Activated CD4-positive, alpha-beta T cell treated with anti-CD3 and anti-CD28 coated beads for 36 hours (primary cell): ENCODE measurements around the gene PADI6. TPM values are rescaled to one million over a fixed set of nuclear protein-coding genes. Genes with fewer than 3 reads are reported as not detected.
A peak's percentile ranks its signal among the peaks of the same experiment; 100 is the strongest.
"Not testable (repeated sequence)": the region's sequence is repeated elsewhere in the genome, so short reads cannot be mapped to it uniquely, and the experiment has no call there.

ENCODE experiments used
- ATAC-seq: fragments of 200-7000 bp; cut with Tn5 transposase; one replicate; pipeline ENCODE4 v1.10.0; 2021; ENCODE audit warnings: mild to moderate bottlenecking, moderate library complexity
- CTCF ChIA-PET: fragments of 350-600 bp; sonication (Branson Sonifier 250); formaldehyde crosslinking; loops from one replicate; lab custom pipeline; 2021; ENCODE audit warnings: antibody characterized with exemption; lab: Charles Lee
- POLR2A ChIA-PET: fragments of 350-600 bp; sonication (Branson Sonifier 250); formaldehyde crosslinking; loops from one replicate; lab custom pipeline; 2021; ENCODE audit warnings: antibody characterized with exemption, inconsistent platforms; lab: Charles Lee
- DNase-seq: peaks from one replicate; pipeline ENCODE4 v3.0.0-alpha.2; 2020
- H3K27ac Mint-ChIP-seq: one replicate; pipeline ENCODE4 v1.8.0; 2021; ENCODE audit warnings: mixed read lengths
- H3K27me3 Mint-ChIP-seq: one replicate; pipeline ENCODE4 v1.8.0; 2021; ENCODE audit warnings: mixed read lengths
- H3K36me3 Mint-ChIP-seq: one replicate; pipeline ENCODE4 v1.8.0; 2021; ENCODE audit warnings: low read depth, mixed read lengths
- H3K4me1 Mint-ChIP-seq: one replicate; pipeline ENCODE4 v1.8.0; 2021; ENCODE audit warnings: mixed read lengths
- H3K4me3 Mint-ChIP-seq: one replicate; pipeline ENCODE4 v1.8.0; 2021; ENCODE audit warnings: mild to moderate bottlenecking, moderate library complexity, mixed read lengths
- H3K9me3 Mint-ChIP-seq: one replicate; pipeline ENCODE4 v1.8.0; 2021; ENCODE audit warnings: low read depth, mixed read lengths
- intact Hi-C, 2 experiments: fragments of 100-400 bp; cut with DNase I in 1 of 2; cut with micrococcal nuclease in 1 of 2; formaldehyde crosslinking; loops; one replicate each; pipeline versions ENCODE4 v1.14.2 to v1.15.1; 2022 to 2024; cut with DNase I, micrococcal nuclease
- total RNA-seq, 2 experiments: library from RNA; stranded (reverse); gene quantifications; one replicate each; pipeline ENCODE4 v1.2.3, GENCODE V29; 2021

Gene PADI6
- total RNA-seq, 2 experiments from 2014 or later = not detected

- H3K4me1 Mint-ChIP-seq, POLR2A ChIA-PET, H3K27ac Mint-ChIP-seq, ATAC-seq, intact Hi-C loops, H3K27me3 Mint-ChIP-seq, H3K9me3 Mint-ChIP-seq, DNase-seq, H3K4me3 Mint-ChIP-seq: not testable (repeated sequence)
- CTCF ChIA-PET = interaction anchor here (0.8 to 1.0 kb wide), 2 partner anchors 347 to 1467 kb away, joined by 3 read pairs; no protein-coding TSS in a partner anchor
- H3K36me3 Mint-ChIP-seq = peaks cover 42% of the 10 kb centered on the region
These were observed 34.9 kb downstream of the PADI6 start for GRCh38 chr1:17406760-17407475.

GRCh38 chr1:17407786-17408514 lies 36.0 kb downstream of the PADI6 start:
- H3K4me1 Mint-ChIP-seq, ATAC-seq, H3K27me3 Mint-ChIP-seq, DNase-seq, H3K4me3 Mint-ChIP-seq, POLR2A ChIA-PET, H3K9me3 Mint-ChIP-seq, intact Hi-C loops, H3K27ac Mint-ChIP-seq: not testable (repeated sequence)
- CTCF ChIA-PET = interaction anchor here (0.6 kb wide), 1 partner anchor 45 kb away, joined by 3 read pairs; no protein-coding TSS in a partner anchor
- peaks cover 47% of the 10 kb centered on the region for H3K36me3 Mint-ChIP-seq

- DNase-seq (no peak), ATAC-seq (no peak)
- peaks cover 54% of the 10 kb centered on the region for H3K36me3 Mint-ChIP-seq
- intact Hi-C loops = no loop called here
- ChIA-PET POLR2A (no interaction called here), CTCF (no interaction called here)
- no peak overlapping the region for H3K4me3 Mint-ChIP-seq
- H3K27ac Mint-ChIP-seq = no peak overlapping the region
- no peaks in the 10 kb centered on the region for H3K9me3 Mint-ChIP-seq
- H3K27me3 Mint-ChIP-seq = no peaks in the 10 kb centered on the region
- H3K4me1 Mint-ChIP-seq = no peaks in the 10 kb centered on the region
These were observed 37.4 kb downstream of the PADI6 start for GRCh38 chr1:17409391-17409811.

- H3K9me3 Mint-ChIP-seq = no peaks in the 10 kb centered on the region
- POLR2A ChIA-PET = no interaction called here
- intact Hi-C loops = no loop called here
- DNase-seq (no peak), ATAC-seq (no peak)
- no peak overlapping the region for H3K4me3 Mint-ChIP-seq
- CTCF ChIA-PET = no interaction called here
- no peaks in the 10 kb centered on the region for H3K27me3 Mint-ChIP-seq
- no peaks in the 10 kb centered on the region for H3K4me1 Mint-ChIP-seq
- peaks cover 75% of the 10 kb centered on the region for H3K36me3 Mint-ChIP-seq
- H3K27ac Mint-ChIP-seq = no peak overlapping the region
These were observed 40.3 kb downstream of the PADI6 start for GRCh38 chr1:17412093-17412870.

- no peaks in the 10 kb centered on the region for H3K9me3 Mint-ChIP-seq
- no peaks in the 10 kb centered on the region for H3K4me1 Mint-ChIP-seq
- ChIA-PET CTCF (no interaction called here), POLR2A (no interaction called here)
- ATAC-seq = no peak
- peaks cover 77% of the 10 kb centered on the region for H3K36me3 Mint-ChIP-seq
- no peak for DNase-seq
- H3K27ac Mint-ChIP-seq = no peak overlapping the region
- H3K4me3 Mint-ChIP-seq = no peak overlapping the region
- intact Hi-C loops = no loop called here
- H3K27me3 Mint-ChIP-seq = no peaks in the 10 kb centered on the region
These were observed 42.0 kb downstream of the PADI6 start for GRCh38 chr1:17414022-17414421.

- POLR2A ChIA-PET = no interaction called here
- intact Hi-C loops = no loop called here
These were observed 44.4 kb downstream of the PADI6 start for GRCh38 chr1:17416389-17416788.

GRCh38 chr1:17419626-17420328 lies 47.8 kb downstream of the PADI6 start:
- Mint-ChIP-seq H3K4me1 (no peaks in the 10 kb centered on the region), H3K4me3 (no peak overlapping the region), H3K27ac (no peak overlapping the region), H3K9me3 (no peaks in the 10 kb centered on the region), H3K36me3 (peaks cover 80% of the 10 kb centered on the region), H3K27me3 (no peaks in the 10 kb centered on the region)
- peak; percentile 80 for DNase-seq
- ChIA-PET POLR2A (no interaction called here), CTCF (interaction anchor here (0.6 to 1.2 kb wide), 4 partner anchors 20 to 186 kb away, joined by 3 read pairs; partner anchors contain the start of gene RCC2)
- intact Hi-C loops = loop anchor here (1.0 to 10.0 kb wide), 4 partner anchors 20 to 187 kb away; partner anchors contain the start of gene RCC2 (in 1 of the 2)
- ATAC-seq = peak; percentile 88

More at GRCh38 chr1:17416389-17416788, 44.4 kb downstream of the PADI6 start:
- H3K4me1 Mint-ChIP-seq = no peaks in the 10 kb centered on the region
- no peak overlapping the region for H3K27ac Mint-ChIP-seq
- CTCF ChIA-PET = no interaction called here
- H3K36me3 Mint-ChIP-seq = peaks cover 75% of the 10 kb centered on the region
- no peak for DNase-seq
- ATAC-seq = no peak
- H3K27me3 Mint-ChIP-seq = no peaks in the 10 kb centered on the region
- H3K4me3 Mint-ChIP-seq = no peak overlapping the region
- no peaks in the 10 kb centered on the region for H3K9me3 Mint-ChIP-seq

- no peaks in the 10 kb centered on the region for H3K9me3 Mint-ChIP-seq
- H3K36me3 Mint-ChIP-seq = peaks cover 82% of the 10 kb centered on the region
- intact Hi-C loops = loop anchor here (1.0 to 10.0 kb wide), 4 partner anchors 19 to 186 kb away; partner anchors contain the start of gene RCC2 (in 1 of the 2)
- no peak overlapping the region for H3K4me3 Mint-ChIP-seq
- no peaks in the 10 kb centered on the region for H3K4me1 Mint-ChIP-seq
- H3K27ac Mint-ChIP-seq = no peak overlapping the region
- no peak for DNase-seq
- no peak for ATAC-seq
- H3K27me3 Mint-ChIP-seq = no peaks in the 10 kb centered on the region
- ChIA-PET CTCF (interaction anchor here (0.8 kb wide), 1 partner anchor 16 kb away, joined by 3 read pairs; no protein-coding TSS in a partner anchor), POLR2A (no interaction called here)
These were observed 48.5 kb downstream of the PADI6 start for GRCh38 chr1:17420391-17420918.

- CTCF ChIA-PET = no interaction called here
- DNase-seq (no peak), ATAC-seq (no peak)
- Mint-ChIP-seq H3K9me3 (no peaks in the 10 kb centered on the region), H3K4me1 (no peaks in the 10 kb centered on the region), H3K36me3 (peaks cover 79% of the 10 kb centered on the region), H3K27ac (no peak overlapping the region), H3K4me3 (no peak overlapping the region), H3K27me3 (no peaks in the 10 kb centered on the region)
- intact Hi-C loops = loop anchor here in 1 of 2 experiments (10.0 kb wide), 1 partner anchor 62 kb away; no protein-coding TSS in a partner anchor
- POLR2A ChIA-PET = no interaction called here
These were observed 50.5 kb downstream of the PADI6 start for GRCh38 chr1:17422461-17422860.

- H3K27ac Mint-ChIP-seq = no peak overlapping the region
- no peaks in the 10 kb centered on the region for H3K4me1 Mint-ChIP-seq
- CTCF ChIA-PET = no interaction called here
These were observed 51.8 kb downstream of the PADI6 start for GRCh38 chr1:17423781-17424245.

More at GRCh38 chr1:17423781-17424245, 51.8 kb downstream of the PADI6 start:
- Mint-ChIP-seq H3K9me3 (no peaks in the 10 kb centered on the region), H3K36me3 (peaks cover 74% of the 10 kb centered on the region), H3K27me3 (no peaks in the 10 kb centered on the region), H3K4me3 (no peak overlapping the region)
- POLR2A ChIA-PET = no interaction called here
- intact Hi-C loops = loop anchor here in 1 of 2 experiments (10.0 kb wide), 1 partner anchor 61 kb away; no protein-coding TSS in a partner anchor
- ATAC-seq = no peak
- no peak for DNase-seq
